Activated T-cell treated with anti-CD3 and anti-CD28 coated beads, Interleukin-2, amount 50 U/mL, for 48 hours (primary cell): Measurements from ENCODE around the gene KRT73.
"Not testable (repeated sequence)": the region's sequence is repeated elsewhere in the genome, so short reads cannot be mapped to it uniquely, and the experiment has no call there.

Experiments used
- DNase-seq, 2 experiments: peaks; one replicate each; pipeline ENCODE4 v3.0.0-alpha.2; 2020

The KRT73 gene

DNA sequence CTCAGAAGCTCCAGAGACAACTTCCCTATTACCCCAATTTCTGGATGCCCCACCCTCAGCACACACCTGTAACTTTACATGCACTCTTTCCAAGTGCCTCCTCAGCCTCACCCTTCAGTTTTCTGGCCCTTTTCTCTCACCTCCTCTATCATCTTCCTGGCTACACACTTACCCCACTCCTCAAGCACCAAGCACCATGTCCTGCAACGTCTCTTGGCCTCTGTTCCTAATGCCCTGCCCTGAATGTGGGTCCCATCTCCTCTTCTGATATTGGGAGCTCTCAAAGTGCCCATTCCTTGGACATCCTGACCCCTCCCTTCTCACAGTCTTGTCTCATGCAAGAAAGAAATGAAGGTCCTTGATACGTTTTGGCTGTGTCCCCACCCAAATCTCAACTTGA, 18.3 kb downstream of the KRT73 start:
- DNase-seq = no peak

DNA sequence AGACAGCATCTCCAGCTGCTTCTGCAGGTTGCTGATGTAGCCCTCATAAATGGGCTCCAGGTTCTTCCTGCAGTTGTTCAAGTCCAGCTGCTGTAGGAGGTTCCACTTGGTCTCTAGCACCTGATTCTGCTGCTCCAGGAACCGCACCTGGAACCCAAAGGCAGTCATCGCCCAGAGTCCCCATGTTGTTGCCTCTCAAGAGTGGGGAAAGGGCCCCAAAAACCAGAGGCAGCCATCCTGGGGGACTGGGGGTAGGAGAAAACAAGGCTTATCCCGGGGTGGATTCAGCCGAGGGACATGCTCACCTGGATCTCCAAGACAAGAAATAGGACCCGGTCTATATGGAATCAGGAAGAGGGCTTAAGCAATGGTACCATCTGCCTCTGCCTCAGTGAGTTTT, 19.4 kb downstream of the KRT73 start:
- DNase-seq = peak in 1 of 2 experiments; percentile 3

DNA sequence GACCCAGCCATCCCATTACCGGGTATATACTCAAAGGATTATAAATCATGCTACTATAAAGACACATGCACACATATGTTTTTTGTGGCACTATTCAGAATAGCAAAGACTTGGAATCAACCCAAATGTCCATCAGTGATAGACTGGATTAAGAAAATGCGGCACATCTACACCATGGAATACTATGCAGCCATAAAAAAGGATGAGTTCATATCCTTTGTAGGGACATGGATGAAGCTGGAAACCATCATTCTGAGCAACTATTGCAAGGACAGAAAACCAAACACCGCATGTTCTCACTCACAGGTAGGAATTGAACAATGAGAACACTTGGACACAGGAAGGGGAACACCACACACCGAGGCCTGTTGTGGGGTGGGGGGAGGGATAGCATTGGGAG, 24.1 kb downstream of the KRT73 start:
- DNase-seq = not testable (repeated sequence)

DNA sequence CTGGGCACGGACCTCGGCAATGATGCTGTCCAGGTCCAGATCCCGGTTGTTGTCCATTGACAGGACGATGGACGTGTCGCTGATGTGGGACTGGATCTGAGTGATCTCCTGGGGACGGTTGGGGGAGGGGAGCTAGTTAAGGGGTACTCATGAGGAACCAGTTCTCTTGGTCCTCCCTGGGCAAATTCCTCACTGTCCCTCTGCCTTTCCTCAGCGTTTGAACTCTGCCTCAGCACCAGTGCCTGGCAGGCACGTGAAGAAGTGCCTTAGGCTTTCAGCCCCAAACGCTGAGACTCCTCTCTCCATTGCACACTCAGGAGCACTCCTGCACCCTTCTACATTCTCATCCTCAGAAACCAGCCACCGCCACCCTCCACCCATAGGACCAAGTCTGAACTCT, 26.8 kb downstream of the KRT73 start:
- DNase-seq = no peak

DNA sequence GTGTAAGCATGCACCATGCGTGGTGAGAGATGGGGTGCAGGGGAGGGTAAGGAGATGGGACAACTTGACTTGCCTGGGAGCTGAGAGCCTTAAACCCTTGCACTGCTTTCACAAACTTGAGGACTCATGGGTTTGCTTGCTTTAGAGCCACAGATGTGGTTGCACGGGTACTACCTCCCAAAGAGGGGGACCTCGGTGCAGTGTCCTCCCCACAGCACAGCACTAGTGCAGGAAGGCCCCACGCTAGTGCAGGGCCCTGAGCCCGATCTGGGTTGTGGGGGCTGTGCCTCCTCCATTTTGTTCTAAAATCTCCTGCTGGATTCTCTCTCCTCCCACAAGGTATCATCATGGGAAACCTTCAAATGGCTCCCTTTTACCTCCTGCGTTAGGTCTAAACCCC, 28.3 kb downstream of the KRT73 start:
- no peak for DNase-seq

DNA sequence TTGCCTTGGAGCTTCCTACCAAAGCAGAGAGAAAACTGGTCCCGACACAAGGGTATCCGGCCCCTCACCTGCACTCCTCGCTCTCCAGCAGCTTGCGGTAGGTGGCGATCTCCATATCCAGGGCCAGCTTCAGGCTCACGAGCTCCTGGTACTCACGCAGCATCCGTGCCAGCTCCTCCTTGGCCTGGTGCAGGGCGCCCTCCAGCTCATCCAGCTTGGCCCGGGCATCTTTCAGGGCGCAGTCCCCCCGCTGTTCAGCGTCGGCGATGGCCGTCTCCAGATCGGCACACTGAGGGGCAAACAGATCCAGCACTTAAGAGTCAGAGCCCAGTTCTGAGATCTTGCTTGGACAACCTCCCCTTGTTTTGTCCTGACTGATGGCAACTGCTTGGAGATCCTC, 30.8 kb downstream of the KRT73 start:
- no peak for DNase-seq

DNA sequence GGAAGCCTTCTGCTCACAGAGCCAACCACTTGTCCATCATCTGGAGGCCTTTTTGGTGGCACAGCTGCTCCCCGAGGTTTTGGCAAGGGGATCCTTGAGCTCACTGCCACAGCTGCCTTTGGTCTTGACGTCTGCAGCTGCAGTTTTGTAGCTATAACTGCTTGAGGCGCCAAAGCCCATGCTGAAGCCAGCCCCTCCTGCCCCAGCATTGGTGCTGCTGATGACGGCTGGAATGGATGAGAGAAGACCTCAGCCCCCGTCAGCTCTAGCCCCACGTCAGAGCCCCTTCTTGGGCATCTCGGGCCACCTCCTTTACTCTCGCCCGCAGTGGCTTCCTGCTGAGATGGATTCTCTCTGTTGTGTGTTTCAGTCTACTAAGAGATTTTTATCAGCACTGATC, 32.4 kb downstream of the KRT73 start:
- peak; percentile 33 to 41 for DNase-seq

DNA sequence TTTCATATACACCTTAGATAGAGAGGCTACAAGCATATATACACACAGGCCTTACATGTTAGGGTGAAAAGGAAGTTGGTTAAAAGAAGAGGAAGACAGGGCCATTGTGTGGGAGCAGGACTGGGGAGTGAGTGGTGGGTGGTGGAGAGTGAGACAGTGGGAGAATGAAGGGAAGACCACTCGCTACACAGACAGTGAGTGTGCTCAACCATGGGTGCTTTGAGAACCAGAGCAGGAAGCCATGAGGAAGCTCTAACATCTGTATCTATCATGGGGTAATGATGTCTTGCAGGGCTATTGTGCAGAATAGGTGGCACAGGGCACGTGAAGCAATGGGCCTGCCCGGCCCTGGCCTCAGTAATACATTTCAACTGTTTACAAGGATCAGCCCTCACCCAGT, 33.3 kb downstream of the KRT73 start:
- DNase-seq = no peak

DNA sequence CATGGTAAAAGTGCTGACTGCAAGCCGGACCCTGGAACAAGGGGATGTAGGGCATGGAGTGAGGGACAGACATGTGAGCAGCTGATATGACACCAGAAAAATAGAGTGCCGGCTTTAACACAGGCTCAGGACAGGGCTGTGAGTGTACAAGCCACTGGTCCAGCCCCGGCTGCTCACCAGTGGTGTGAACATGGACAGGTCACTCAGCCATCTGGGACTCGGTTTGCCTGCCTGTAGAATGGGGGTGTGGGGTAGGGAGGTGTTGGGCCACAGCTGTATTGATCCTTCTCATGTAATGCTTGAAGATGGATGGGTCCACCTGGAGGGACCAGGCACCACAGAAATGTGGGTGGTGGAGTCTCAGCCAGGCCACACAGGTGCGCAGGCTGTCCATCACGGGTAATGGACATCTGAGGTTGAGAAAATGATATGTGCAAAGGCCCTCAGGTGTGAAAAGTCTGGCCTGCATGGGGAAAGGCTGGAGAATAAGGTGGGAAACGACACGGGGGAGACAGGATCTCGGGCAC, 34.1 kb downstream of the KRT73 start:
- DNase-seq = no peak

DNA sequence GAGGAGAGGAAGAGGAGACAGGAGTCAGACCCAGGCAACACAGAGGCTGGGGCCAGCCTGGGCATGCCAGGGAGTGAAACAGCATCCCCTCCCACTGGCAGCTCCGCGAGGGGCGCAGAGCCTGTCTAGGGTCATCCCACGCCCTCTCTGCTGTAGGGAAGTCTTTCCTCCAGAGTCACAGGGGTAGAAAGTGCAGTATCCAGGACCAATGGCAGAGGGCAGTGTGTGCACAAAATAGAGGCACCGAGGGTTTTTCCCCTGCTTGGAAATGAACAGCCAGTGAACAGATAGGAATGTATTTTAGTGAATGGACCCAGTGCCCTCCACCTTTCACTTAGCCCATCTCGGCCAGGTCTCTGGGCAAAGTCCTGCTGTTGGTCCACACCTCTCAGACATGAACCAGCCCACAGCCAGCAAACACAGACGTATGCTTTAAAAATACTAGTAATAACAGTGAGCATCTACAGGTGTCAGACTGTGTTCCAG, 35.3 kb downstream of the KRT73 start:
- peak; percentile 78 to 81 for DNase-seq

DNA sequence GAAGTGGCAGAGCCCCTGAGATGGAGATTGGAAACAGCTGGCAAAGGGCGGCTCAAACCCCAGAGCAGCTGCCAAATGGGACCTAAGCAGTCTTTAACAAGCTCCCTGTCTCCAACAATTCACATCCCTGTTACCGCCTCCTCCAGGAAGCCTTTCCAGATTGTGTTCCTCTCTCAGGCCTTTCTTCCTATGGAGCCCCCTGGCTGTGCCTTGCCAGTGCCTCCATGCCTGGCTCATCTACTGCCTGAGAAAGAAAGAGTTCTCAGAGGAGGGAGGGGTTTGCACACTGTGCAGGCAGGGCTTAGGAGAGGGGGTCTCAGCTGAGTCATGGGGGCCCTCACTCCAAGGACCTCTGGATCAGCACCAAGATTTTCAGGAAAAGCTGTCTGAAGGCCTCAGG, 35.9 kb downstream of the KRT73 start:
- DNase-seq = no peak

DNA sequence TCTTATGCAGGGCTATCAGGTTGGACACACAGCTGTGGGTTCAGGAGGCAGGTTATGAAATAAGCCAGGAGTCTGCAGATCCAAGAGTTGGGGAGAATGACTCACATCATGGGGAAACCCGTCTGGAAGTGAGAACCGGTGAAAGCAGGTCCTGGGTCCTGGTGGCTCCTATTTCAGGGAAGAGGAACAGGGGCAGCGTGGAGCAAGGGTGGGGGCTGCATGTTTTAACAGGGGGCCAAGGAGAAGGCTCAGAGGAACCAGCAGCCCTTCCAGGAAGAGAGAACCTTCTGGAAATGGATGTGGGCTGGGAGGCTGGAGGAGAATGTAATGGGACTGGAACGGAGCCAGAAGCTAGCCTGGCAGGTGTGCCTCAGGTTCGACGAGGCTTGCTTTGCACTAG, 36.9 kb downstream of the KRT73 start:
- DNase-seq = no peak

DNA sequence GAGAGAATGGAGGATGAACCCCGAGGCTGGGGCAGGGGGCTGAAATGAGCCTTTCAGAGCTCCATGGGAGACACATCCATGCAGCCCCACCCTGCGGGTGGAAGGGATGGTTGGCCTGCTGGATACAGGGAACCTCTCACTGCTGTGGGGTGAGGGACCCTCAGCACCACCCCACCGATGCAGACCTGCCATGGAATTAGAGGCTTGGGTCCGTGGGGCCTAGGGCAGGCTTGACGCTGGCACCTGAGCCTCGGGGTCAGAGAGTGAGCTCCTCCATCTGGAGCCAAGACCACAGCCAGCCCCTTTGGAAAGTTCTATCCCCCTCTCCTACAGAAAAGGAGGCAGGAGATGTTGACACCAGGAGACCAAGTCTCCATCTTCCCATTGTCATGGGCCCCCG, 37.3 kb downstream of the KRT73 start:
- DNase-seq = no peak

DNA sequence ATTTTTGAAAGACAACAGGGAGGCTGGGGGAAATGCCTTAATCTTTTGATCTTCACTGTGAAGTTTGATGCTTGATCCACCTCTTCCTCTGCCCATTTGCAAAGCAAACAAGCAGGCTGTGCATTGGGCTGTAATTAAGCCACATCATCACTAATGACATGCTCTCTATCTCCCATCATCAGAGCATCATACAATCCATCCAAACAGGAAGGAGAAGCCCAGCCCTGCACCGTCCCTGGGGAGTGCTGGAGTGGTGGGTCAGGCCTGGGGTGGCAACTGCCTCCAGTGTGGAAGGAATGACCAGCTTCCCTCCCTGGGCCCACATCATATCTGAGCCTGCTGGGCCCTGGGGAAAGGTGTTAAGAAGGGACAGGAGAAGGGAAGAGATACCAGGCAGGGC, 37.9 kb downstream of the KRT73 start:
- DNase-seq = no peak

DNA sequence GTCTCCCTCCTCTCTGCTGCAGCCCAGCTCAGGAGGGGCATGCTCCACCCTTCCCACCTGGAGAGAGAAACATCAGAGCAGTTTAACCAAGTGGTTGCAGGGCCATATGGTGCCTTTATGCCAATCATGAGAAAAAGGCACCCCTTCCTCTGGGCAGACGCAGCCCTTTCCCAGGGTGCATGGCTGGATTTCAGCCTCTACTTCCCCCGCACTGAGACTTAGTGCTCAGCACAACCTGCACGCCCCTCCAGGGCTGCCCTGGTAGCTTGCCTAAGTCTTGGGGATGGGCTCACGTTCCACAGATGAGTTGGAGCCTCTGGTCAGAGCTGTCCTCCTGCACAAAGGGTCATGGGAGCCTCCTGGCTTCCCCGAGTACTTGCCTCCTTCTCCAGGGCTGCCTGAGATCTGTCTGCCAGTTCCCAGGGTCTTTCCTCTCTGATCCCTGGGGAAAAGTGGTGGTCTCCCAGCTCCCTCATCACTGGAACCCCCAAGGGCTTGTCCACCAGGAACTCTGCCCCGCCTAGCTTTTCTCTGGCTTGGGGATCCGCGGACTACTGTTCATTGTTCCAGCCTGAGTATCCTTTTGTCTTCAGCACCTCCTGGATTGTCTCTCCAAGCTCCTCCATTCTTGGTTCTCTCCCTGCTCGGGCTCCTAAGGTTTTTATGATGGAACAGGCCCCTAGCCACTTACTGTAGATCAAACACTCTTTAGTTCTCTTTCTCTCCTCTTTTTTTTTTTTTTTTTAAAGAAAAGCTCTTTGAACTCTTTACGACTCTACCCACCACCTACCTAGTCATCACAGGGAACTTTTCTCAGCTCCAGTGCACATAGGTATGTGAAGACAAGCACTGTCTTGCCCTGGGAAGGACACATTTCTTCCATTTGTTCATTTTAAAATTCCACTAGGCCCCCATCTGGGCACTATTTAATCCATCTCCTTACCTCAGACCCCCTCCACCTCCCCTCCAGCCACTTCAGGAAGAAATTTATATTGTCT, 38.6 kb downstream of the KRT73 start:
- no peak for DNase-seq

DNA sequence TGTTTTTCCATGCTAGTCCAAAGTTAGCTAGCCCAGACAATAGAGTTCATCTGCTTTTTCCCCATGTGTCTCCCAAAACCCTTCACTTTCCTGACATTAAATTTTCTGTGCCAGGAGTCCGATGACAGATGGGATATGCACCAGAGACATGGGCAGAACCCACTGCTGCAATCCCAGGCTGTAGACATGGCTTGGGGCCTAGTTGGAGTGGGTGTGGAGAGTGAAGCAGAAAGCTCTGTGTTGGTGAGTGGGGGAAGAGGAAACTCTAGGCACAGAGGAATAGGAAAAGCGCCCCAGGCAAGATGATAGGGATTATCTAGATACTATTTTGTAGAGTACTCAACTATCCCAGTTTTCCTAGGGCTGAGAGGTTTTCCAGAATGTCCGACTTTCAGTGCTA, 39.9 kb downstream of the KRT73 start:
- no peak for DNase-seq

DNA sequence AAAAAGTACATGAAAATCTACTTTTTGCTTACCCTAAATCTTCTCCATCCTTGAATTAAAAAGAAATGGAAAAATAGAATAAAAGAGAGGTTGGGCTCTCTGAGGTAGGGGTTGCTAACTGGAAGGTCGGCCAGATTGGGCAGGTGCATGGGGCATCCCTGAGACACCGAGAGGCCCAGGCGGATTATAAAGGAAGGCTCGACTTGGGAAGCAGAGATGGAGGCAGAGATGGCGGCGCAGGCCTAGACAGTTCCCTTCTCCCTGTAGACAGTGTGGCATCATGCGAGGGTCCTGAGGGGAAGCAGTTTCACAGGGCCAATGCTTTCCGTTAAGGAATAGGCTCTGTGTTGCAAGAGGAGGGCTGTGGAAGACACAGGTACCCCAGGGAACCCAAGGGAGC, 41.0 kb downstream of the KRT73 start:
- no peak for DNase-seq

DNA sequence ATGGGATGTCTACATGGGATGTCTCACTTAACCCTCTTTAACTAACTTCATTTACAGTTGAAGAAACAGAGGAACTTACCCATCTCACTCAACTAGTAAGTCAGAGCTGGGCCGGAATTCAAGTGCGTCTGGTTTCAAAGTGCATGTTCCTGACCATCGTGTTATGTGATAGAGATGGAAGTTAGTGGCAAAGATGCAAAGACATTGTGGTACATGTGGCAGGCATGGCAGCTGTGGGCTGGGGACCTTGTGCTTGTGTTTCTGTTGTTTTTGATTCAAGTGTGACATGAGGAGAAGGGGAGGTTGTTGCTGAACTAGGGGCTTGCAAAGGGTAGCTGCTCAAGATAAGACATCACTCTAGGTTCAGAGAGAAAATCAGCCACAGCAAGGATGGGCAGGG, 42.4 kb downstream of the KRT73 start:
- DNase-seq = no peak

DNA sequence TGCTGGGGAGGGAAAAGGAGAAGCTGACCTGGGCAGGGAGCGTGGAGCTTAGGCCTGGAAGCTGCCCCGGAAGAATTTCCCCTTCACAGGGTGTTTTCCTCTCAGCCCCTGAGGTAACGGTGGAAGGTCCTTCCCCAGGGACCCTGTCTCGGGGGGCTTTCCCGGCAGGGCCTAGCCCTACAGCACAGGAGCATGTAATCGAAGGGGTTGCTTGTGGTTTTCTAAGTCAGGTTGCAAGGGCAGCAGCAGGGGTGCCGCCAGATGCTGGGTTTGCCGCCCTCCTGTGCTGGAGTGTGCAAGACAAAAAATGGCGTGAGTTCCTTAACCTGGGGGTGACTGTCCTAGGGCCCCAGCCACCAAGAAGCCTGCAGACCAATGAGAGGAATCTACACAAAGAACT, 43.1 kb downstream of the KRT73 start:
- DNase-seq = no peak

DNA sequence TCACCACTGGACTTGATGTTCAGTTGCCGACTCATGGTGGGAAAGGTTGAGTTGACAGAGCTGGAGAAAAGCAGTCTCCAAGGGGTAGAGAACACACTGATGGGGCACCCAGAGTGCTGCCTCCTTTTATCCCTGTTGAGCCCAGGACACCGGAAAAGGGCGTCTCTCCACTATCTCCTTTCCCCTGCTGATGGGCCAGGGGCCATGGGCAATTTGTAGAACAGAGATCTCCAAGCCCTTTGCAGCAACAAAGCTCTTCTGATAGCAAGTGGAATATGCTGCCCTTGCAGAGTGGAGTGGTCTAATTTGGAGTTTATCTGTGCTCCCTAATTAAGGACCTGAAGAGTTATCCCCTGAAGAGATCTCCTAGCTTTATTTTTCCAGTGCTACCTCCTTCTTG, 44.6 kb downstream of the KRT73 start, which contains the start of gene KRT74:
Gene KRT74, minus strand, starts transcription at position 101 of the 400 bp plus-strand sequence. Its CDS starts 66 bp downstream, at position 35.
- DNase-seq = no peak

DNA sequence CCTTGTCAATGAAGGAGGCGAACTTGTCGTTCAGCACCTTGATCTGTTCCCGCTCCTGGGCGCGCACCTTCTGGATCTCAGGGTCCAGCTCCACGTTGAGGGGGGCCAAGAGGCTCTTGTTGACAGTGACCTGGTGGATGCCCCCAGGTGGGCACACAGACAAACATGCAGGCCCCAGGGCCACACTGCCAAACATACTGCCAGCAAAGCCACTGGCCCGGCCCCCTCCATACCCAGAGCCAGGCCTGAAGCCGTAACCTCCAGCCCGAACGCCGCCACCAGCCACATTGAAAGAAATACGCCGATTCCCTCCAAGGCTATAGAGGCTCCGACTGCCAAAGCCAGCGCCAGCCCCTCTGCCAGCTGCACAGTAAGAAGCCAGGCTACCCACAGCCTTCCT, 45.1 kb downstream of the KRT73 start:
- no peak for DNase-seq

DNA sequence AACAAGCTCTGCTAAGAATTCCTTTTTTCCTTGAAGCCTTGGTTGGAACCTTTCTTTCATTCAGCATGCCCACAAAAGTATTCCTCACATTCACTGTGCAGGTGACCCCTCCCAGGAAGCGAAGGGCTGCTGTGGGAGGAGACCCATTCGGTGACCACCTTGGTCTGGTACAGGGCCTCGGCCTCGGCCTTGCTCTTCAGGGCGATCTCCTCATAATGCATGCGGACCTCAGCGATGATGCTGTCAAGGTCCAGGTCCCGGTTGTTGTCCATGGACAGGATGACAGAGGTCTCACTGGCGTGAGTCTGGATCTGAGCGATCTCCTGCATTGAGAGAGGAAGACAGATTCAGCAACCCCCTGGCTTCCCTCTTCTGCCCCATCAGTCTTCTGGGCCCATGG, 47.8 kb downstream of the KRT73 start:
- DNase-seq = no peak

DNA sequence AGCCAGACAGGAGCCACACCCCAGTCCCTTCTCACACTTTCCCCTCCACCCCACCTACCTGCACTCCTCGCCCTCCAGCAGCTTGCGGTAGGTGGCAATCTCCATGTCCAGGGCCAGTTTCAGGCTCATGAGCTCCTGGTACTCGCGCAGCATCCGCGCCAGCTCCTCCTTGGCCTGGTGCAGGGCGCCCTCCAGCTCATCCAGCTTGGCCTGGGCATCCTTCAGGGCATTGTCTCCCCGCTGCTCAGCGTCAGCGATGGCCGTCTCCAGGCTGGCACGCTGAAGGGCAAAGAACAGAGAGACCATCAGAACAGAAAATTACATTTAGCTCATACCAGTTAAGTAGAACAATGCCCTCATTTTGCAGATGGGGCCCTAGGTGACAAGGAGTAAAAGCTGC, 50.2 kb downstream of the KRT73 start:
- DNase-seq = no peak

DNA sequence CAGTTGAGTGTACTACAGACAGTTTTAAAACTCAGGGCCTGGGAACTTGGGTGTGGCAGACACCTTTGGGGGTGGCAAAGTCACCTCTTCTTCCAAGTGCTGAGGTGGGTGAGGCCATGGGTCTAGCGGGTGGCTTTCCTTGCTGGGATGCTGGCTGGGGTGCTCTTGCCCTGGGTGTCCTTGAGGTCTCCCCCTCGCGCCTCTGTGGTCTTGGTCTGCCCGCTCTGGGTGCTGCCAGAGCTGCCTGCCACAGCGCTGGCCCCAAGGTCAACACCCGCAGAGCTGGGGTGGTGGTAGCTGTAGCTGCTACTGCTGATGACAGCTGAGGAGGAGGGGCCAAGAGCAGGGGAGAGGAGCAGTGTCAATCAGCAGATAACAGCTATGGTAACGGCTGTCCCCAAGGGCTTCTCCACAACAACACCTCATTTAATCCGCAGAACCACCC, 51.5 kb downstream of the KRT73 start:
- no peak for DNase-seq
